Duodenal mucosa (tissue), 2 donors: ENCODE measurements around the gene SS18L1.
"Not testable (repeated sequence)": the region's sequence is repeated elsewhere in the genome, so short reads cannot be mapped to it uniquely, and the experiment has no call there.

Experiments used
- H3K27ac ChIP-seq: one replicate; pipeline ENCODE4 v1.7.0; 2013; ENCODE audit warnings: low read depth, low read length
- H3K27me3 ChIP-seq, 2 donors: one replicate each; pipeline ENCODE4 v1.7.0; 2013; ENCODE audit warnings: low read length in 2 of 2, control low read depth in 1 of 2; ENCODE audit not compliant: insufficient read depth in 2 of 2, control insufficient read depth in 1 of 2
- H3K36me3 ChIP-seq, 2 donors: one replicate each; pipeline ENCODE4 v1.7.0; 2013; ENCODE audit warnings: low read length in 2 of 2, control low read depth in 1 of 2; ENCODE audit not compliant: insufficient read depth in 2 of 2, control insufficient read depth in 1 of 2
- H3K4me1 ChIP-seq, 2 donors: one replicate each; pipeline ENCODE4 v1.7.0; 2013; ENCODE audit warnings: low read length in 2 of 2, control low read depth in 1 of 2; ENCODE audit not compliant: insufficient read depth in 2 of 2, control insufficient read depth in 1 of 2
- H3K4me3 ChIP-seq, 2 donors: one replicate each; pipeline ENCODE4 v1.7.0; 2013; ENCODE audit warnings: low read length in 2 of 2, low read depth in 1 of 2
- H3K9ac ChIP-seq, 2 donors: one replicate each; pipeline ENCODE4 v1.7.0; 2013; ENCODE audit warnings: low read length in 2 of 2, low read depth in 1 of 2
- H3K9me3 ChIP-seq, 2 donors: one replicate each; pipeline ENCODE4 v1.7.0; 2013; ENCODE audit warnings: low read length in 2 of 2, control low read depth in 1 of 2; ENCODE audit not compliant: control insufficient read depth in 1 of 2

Gene SS18L1

GRCh38 chr20:62146019-62146755, 2.6 kb downstream of the SS18L1 start:
- Histone ChIP-seq H3K27ac (no peak overlapping the region), H3K9me3 (no peaks in the 10 kb centered on the region), H3K9ac (no peak overlapping the region), H3K4me3 (no peak overlapping the region), H3K4me1 (peaks cover 17 to 26% of the 10 kb centered on the region in 2 donors), H3K36me3 (peaks cover 0 to 3% of the 10 kb centered on the region in 2 donors), H3K27me3 (no peaks in the 10 kb centered on the region)

GRCh38 chr20:62147125-62147524, 3.6 kb downstream of the SS18L1 start:
- no peak overlapping the region for H3K9ac ChIP-seq
- no peaks in the 10 kb centered on the region for H3K27me3 ChIP-seq
- no peaks in the 10 kb centered on the region for H3K9me3 ChIP-seq
- no peak overlapping the region for H3K4me3 ChIP-seq
- H3K36me3 ChIP-seq: peaks cover 0 to 5% of the 10 kb centered on the region in 2 donors
- no peak overlapping the region for H3K27ac ChIP-seq
- H3K4me1 ChIP-seq: peaks cover 10 to 16% of the 10 kb centered on the region in 2 donors

- H3K36me3 ChIP-seq: peaks cover 0 to 9% of the 10 kb centered on the region in 2 donors
- peaks cover 10 to 15% of the 10 kb centered on the region in 2 donors for H3K4me1 ChIP-seq
- H3K27me3 ChIP-seq: no peaks in the 10 kb centered on the region
- H3K27ac ChIP-seq: no peak overlapping the region
- no peak overlapping the region for H3K4me3 ChIP-seq
- no peak overlapping the region for H3K9ac ChIP-seq
- H3K9me3 ChIP-seq: no peaks in the 10 kb centered on the region
Observed at GRCh38 chr20:62147528-62147927, 4.0 kb downstream of the SS18L1 start.

- peaks cover 0 to 11% of the 10 kb centered on the region in 2 donors for H3K36me3 ChIP-seq
- not testable (repeated sequence) for H3K27ac ChIP-seq, H3K4me3 ChIP-seq, H3K27me3 ChIP-seq, H3K9ac ChIP-seq, H3K9me3 ChIP-seq
- peaks cover 10 to 15% of the 10 kb centered on the region in 2 donors for H3K4me1 ChIP-seq
Observed at GRCh38 chr20:62148383-62148782, 4.8 kb downstream of the SS18L1 start.

- Histone ChIP-seq H3K4me3 (no peak overlapping the region), H3K9ac (no peak overlapping the region), H3K4me1 (peaks cover 10 to 15% of the 10 kb centered on the region in 2 donors), H3K9me3 (no peaks in the 10 kb centered on the region), H3K27me3 (no peaks in the 10 kb centered on the region), H3K36me3 (peaks cover 0 to 11% of the 10 kb centered on the region in 2 donors), H3K27ac (no peak overlapping the region)
Observed at GRCh38 chr20:62148908-62149314, 5.3 kb downstream of the SS18L1 start.

- no peak overlapping the region for H3K27ac ChIP-seq
Observed at GRCh38 chr20:62149532-62150309, 6.2 kb downstream of the SS18L1 start.

GRCh38 chr20:62150310-62150575, 6.7 kb downstream of the SS18L1 start:
- peaks cover 0 to 6% of the 10 kb centered on the region in 2 donors for H3K4me1 ChIP-seq
- no peaks in the 10 kb centered on the region for H3K9me3 ChIP-seq
- no peaks in the 10 kb centered on the region for H3K27me3 ChIP-seq
- H3K36me3 ChIP-seq: peaks cover 0 to 18% of the 10 kb centered on the region in 2 donors
- no peak overlapping the region for H3K9ac ChIP-seq
- no peak overlapping the region for H3K27ac ChIP-seq
- no peak overlapping the region for H3K4me3 ChIP-seq

More at GRCh38 chr20:62149532-62150309, 6.2 kb downstream of the SS18L1 start:
- H3K9me3 ChIP-seq: no peaks in the 10 kb centered on the region
- peaks cover 0 to 18% of the 10 kb centered on the region in 2 donors for H3K36me3 ChIP-seq
- no peaks in the 10 kb centered on the region for H3K27me3 ChIP-seq
- H3K4me3 ChIP-seq: no peak overlapping the region
- peaks cover 5 to 11% of the 10 kb centered on the region in 2 donors for H3K4me1 ChIP-seq
- H3K9ac ChIP-seq: no peak overlapping the region

- Histone ChIP-seq H3K9ac (no peak overlapping the region), H3K9me3 (no peaks in the 10 kb centered on the region), H3K4me3 (no peak overlapping the region), H3K27me3 (no peaks in the 10 kb centered on the region), H3K36me3 (peaks cover 0 to 18% of the 10 kb centered on the region in 2 donors), H3K4me1 (no peaks in the 10 kb centered on the region), H3K27ac (no peak overlapping the region)
Observed at GRCh38 chr20:62151225-62151624, 7.7 kb downstream of the SS18L1 start.

GRCh38 chr20:62151835-62152364, 8.3 kb downstream of the SS18L1 start:
- Histone ChIP-seq H3K4me1 (no peaks in the 10 kb centered on the region), H3K9me3 (no peaks in the 10 kb centered on the region), H3K27me3 (no peaks in the 10 kb centered on the region), H3K4me3 (no peak overlapping the region), H3K36me3 (peaks cover 0 to 18% of the 10 kb centered on the region in 2 donors), H3K27ac (no peak overlapping the region), H3K9ac (no peak overlapping the region)
